Transverse colon (tissue), 4 donors: ENCODE measurements around the gene TMEM62. TPM values are rescaled to one million over a fixed set of nuclear protein-coding genes. Genes with fewer than 3 reads are reported as not detected.

Experiments used
- DNase-seq: peaks from one replicate; pipeline ENCODE4 v3.0.0-alpha.2; 2019
- H3K27ac ChIP-seq, 4 donors: fragments of 200-600 bp; sonication (generic); 2 replicates each; pipeline ENCODE4 v1.5.1; 2016 to 2018; ENCODE audit warnings: inconsistent platforms in 4 of 4
- H3K27me3 ChIP-seq: fragments of 200-600 bp; sonication (generic); 2 replicates; pipeline ENCODE4 v1.5.1; 2017; ENCODE audit warnings: inconsistent platforms
- H3K36me3 ChIP-seq, 4 donors: fragments of 200-600 bp; sonication (generic); 2 replicates each; pipeline ENCODE4 v1.5.1; 2017 to 2019; ENCODE audit warnings: inconsistent platforms in 4 of 4
- H3K4me1 ChIP-seq, 4 donors: fragments of 200-600 bp; sonication (generic); 2 replicates each; pipeline ENCODE4 v1.5.1; 2017 to 2020; ENCODE audit warnings: inconsistent platforms in 4 of 4
- H3K4me3 ChIP-seq, 4 donors: fragments of 200-600 bp; sonication (generic); 1 replicate in 1 of 4; 2 replicates in 3 of 4; pipeline versions ENCODE4 v1.5.1 to v1.6.1; 2017 to 2019; ENCODE audit warnings: inconsistent platforms in 4 of 4
- H3K9me3 ChIP-seq, 2 donors: fragments of 200-600 bp; sonication (generic); 2 replicates each; pipeline ENCODE4 v1.5.1; 2017 to 2019; ENCODE audit warnings: inconsistent platforms in 2 of 2
- CTCF ChIP-seq, 5 experiments: fragments of 200-600 bp in 3 of 5; fragments of 450-650 bp in 2 of 5; sonication (generic) in 3 of 5; IDR thresholded peaks; 1 replicate in 2 of 5; 2 replicates in 3 of 5; pipeline ENCODE4 v1.5.1; 2016 to 2017; ENCODE audit warnings: antibody characterized with exemption in 5 of 5, inconsistent platforms in 3 of 5, mild to moderate bottlenecking in 2 of 5, moderate library complexity in 1 of 5
- EP300 ChIP-seq: sonication (generic); formaldehyde crosslinking; IDR thresholded peaks from one replicate; pipeline ENCODE4 v1.6.1; 2017; ENCODE audit warnings: antibody characterized with exemption, low read depth
- POLR2A ChIP-seq: fragments of 450-650 bp; IDR thresholded peaks from one replicate; pipeline ENCODE4 v1.6.1; 2016; ENCODE audit warnings: antibody characterized with exemption, mild to moderate bottlenecking, moderate library complexity
- POLR2AphosphoS5 ChIP-seq, 3 donors: sonication (generic); formaldehyde crosslinking; IDR thresholded peaks; one replicate each; pipeline ENCODE4 v1.6.1; 2016; ENCODE audit warnings: antibody characterized with exemption in 3 of 3
- WGBS, 2 donors: methylation state at CpG; one replicate each; pipeline ENCODE4 v1.1.5; 2018; ENCODE audit warnings: low coverage in 1 of 2; 5-methylcytosine and 5-hydroxymethylcytosine counted together
- in situ Hi-C, 4 donors: fragments of 200-750 bp; cut with MboI; loops; one replicate each; pipeline versions ENCODE4 v1.15.0 to v1.15.1; 2017; ENCODE audit warnings: low sequenced_read_pairs in 3 of 4, low pct_ligation_motif_present in 1 of 4, low pct_unique_long_range_greater_than_20kb in 1 of 4
- intact Hi-C: fragments of 100-400 bp; cut with DNase I; formaldehyde crosslinking; loops from one replicate; pipeline ENCODE4 v1.15.1; 2023; ENCODE audit warnings: low total_unique reads
- total RNA-seq, 4 donors: library from RNA; depleted of rRNA; stranded (reverse); fragments of >200 nt; gene quantifications; one replicate each; pipeline ENCODE4 v1.1.0, GENCODE V29; 2016

Gene TMEM62
- total RNA-seq, 4 donors from 2014 or later = 21.3 to 367 (median 39.6) TPM

- no peak overlapping the region for H3K27ac ChIP-seq
- H3K27me3 ChIP-seq = no peaks in the 10 kb centered on the region
- in situ Hi-C loops (no loop called here), intact Hi-C loops (no loop called here)
- H3K36me3 ChIP-seq = peaks cover 0 to 51% (median 22%) of the 10 kb centered on the region in 4 donors
- DNase-seq = no peak
- H3K9me3 ChIP-seq = no peaks in the 10 kb centered on the region
- H3K4me3 ChIP-seq = no peak overlapping the region
- TF ChIP-seq EP300 (no peak), POLR2AphosphoS5 (IDR thresholded peaks at IDR 0.05) (no peak), CTCF (IDR thresholded peaks at IDR 0.05) (no peak), POLR2A (no peak)
- WGBS, 2 donors = 91% methylated on average over 5 of the region's 5 CpGs
- H3K4me1 ChIP-seq = peaks cover 0 to 5% (median 0%) of the 10 kb centered on the region in 4 donors
Observed at GRCh38 chr15:43146184-43146583, 12.8 kb downstream of the TMEM62 start.

GRCh38 chr15:43150191-43150929 is 17.0 kb downstream of the TMEM62 start:
- H3K4me1 ChIP-seq = no peaks in the 10 kb centered on the region
- intact Hi-C loops (no loop called here), in situ Hi-C loops (no loop called here)
- H3K27ac ChIP-seq = no peak overlapping the region
- DNase-seq = no peak
- WGBS, 2 donors = 92 to 97% methylated on average over 5 of the region's 5 CpGs
- no peak overlapping the region for H3K4me3 ChIP-seq
- TF ChIP-seq CTCF (IDR thresholded peaks at IDR 0.05) (no peak), POLR2A (no peak), EP300 (no peak), POLR2AphosphoS5 (IDR thresholded peaks at IDR 0.05) (no peak)
- no peaks in the 10 kb centered on the region for H3K27me3 ChIP-seq
- peaks cover 0 to 76% (median 32%) of the 10 kb centered on the region in 4 donors for H3K36me3 ChIP-seq
- H3K9me3 ChIP-seq = no peaks in the 10 kb centered on the region

- H3K27ac ChIP-seq = no peak overlapping the region
- 91 to 100% methylated on average over 2 of the region's 2 CpGs for WGBS, 2 donors
- TF ChIP-seq EP300 (no peak), POLR2A (no peak), POLR2AphosphoS5 (IDR thresholded peaks at IDR 0.05) (no peak), CTCF (IDR thresholded peaks at IDR 0.05) (no peak)
- in situ Hi-C loops (no loop called here), intact Hi-C loops (no loop called here)
- H3K4me3 ChIP-seq = no peak overlapping the region
- H3K36me3 ChIP-seq = peaks cover 0 to 76% (median 31%) of the 10 kb centered on the region in 4 donors
- no peak for DNase-seq
- no peaks in the 10 kb centered on the region for H3K9me3 ChIP-seq
- no peaks in the 10 kb centered on the region for H3K4me1 ChIP-seq
- no peaks in the 10 kb centered on the region for H3K27me3 ChIP-seq
Observed at GRCh38 chr15:43151688-43152087, 18.3 kb downstream of the TMEM62 start.

GRCh38 chr15:43153269-43153668 is 19.9 kb downstream of the TMEM62 start:
- TF ChIP-seq CTCF (IDR thresholded peaks at IDR 0.05) (no peak), EP300 (no peak), POLR2A (no peak), POLR2AphosphoS5 (IDR thresholded peaks at IDR 0.05) (no peak)
- Histone ChIP-seq H3K27me3 (no peaks in the 10 kb centered on the region), H3K9me3 (no peaks in the 10 kb centered on the region), H3K4me3 (no peak overlapping the region), H3K4me1 (no peaks in the 10 kb centered on the region), H3K27ac (no peak overlapping the region), H3K36me3 (peaks cover 0 to 60% (median 27%) of the 10 kb centered on the region in 4 donors)
- no peak for DNase-seq
- in situ Hi-C loops = no loop called here
- intact Hi-C loops = no loop called here
